Stimulated activated CD8-positive, alpha-beta memory T cell treated with anti-CD3 and anti-CD28 coated beads, Interleukin-2, amount 100 ng/mL, for 1 hour (primary cell): ENCODE data around the gene SFSWAP.
"Not testable (repeated sequence)": the region's sequence is repeated elsewhere in the genome, so short reads cannot be mapped to it uniquely, and the experiment has no call there.

ENCODE experiments used
- DNase-seq, 2 donors: peaks; one replicate each; pipeline ENCODE4 v3.0.0-alpha.2; 2020; ENCODE audit warnings: low read depth in 2 of 2

Gene SFSWAP

GRCh38 chr12:131759176-131759575, 48.3 kb downstream of the SFSWAP start:
- DNase-seq: no peak

GRCh38 chr12:131761638-131762037, 50.7 kb downstream of the SFSWAP start:
- DNase-seq: no peak

GRCh38 chr12:131764738-131765137, 53.8 kb downstream of the SFSWAP start:
- DNase-seq: no peak

GRCh38 chr12:131765961-131766360, 55.1 kb downstream of the SFSWAP start:
- DNase-seq: no peak

GRCh38 chr12:131766382-131767107, 55.7 kb downstream of the SFSWAP start:
- no peak for DNase-seq

GRCh38 chr12:131770120-131770519, 59.2 kb downstream of the SFSWAP start:
- no peak for DNase-seq

GRCh38 chr12:131771965-131772364, 61.1 kb downstream of the SFSWAP start:
- DNase-seq: no peak

GRCh38 chr12:131773582-131774221, 62.8 kb downstream of the SFSWAP start:
- DNase-seq: no peak

- no peak for DNase-seq
These were observed 63.9 kb downstream of the SFSWAP start for GRCh38 chr12:131774576-131775391.

GRCh38 chr12:131775392-131776236, 64.7 kb downstream of the SFSWAP start:
- no peak for DNase-seq

GRCh38 chr12:131776237-131776889, 65.5 kb downstream of the SFSWAP start:
- no peak for DNase-seq

- DNase-seq: not testable (repeated sequence)
These were observed 66.4 kb downstream of the SFSWAP start for GRCh38 chr12:131777269-131777668.

GRCh38 chr12:131779027-131779426, 68.1 kb downstream of the SFSWAP start:
- DNase-seq: no peak

- no peak for DNase-seq
These were observed 71.2 kb downstream of the SFSWAP start for GRCh38 chr12:131782061-131782460.

- DNase-seq: no peak
These were observed 73.1 kb downstream of the SFSWAP start for GRCh38 chr12:131783915-131784541.

- DNase-seq: no peak
These were observed 74.2 kb downstream of the SFSWAP start for GRCh38 chr12:131784909-131785762.

GRCh38 chr12:131785763-131786330, 75.0 kb downstream of the SFSWAP start:
- no peak for DNase-seq

- DNase-seq: no peak
These were observed 75.4 kb downstream of the SFSWAP start for GRCh38 chr12:131786331-131786730.

GRCh38 chr12:131787143-131787660, 76.3 kb downstream of the SFSWAP start:
- DNase-seq: no peak
